Measurements from ENCODE around the gene MYOZ2.

MYOZ2 gene

DNA sequence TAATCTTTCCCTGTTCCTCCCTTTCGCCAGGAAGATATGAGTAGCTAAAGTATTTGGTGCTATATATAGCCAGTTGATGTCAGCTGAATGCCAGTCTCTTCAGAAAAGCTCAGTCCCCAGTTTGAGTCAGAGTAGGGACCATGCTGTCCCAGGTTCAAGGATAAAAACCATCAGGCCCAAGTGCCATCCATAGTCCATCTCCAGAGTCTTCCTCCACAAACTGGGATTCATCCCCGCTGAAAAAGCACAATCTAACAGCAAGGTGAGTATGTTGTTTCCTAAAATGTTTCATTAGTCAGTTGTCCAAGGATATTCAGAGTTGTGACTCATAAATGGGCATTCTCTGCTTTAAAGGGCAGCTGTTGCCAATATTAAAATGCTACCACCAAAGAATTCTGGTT, at the start of gene MYOZ2:
TSS of gene MYOZ2 (plus strand) at position 112 of the 401 bp plus-strand sequence. CDS start 694 bp downstream, outside the sequence.
- DNase-seq (ENCODE audit: low spot score): peak; percentile 18

DNA sequence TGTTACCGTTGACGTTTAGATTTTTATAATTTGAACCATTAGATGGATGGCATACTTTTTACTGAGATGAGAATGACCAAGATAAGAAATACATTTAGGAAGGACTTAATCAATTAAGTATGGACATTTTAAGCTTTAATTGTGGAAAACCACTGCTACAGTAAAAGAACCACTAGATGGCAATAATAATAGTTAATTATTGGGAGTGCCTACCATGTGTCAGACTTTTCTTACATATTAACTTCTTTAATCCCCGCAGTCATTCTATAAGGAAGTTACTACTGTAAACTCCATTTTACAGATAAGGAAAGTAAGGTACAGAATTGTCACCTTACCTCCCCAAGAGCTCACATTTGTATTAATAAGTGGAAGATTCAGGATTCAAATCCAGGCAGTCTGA, 48.5 kb upstream of the MYOZ2 start:
- no peak for DNase-seq (ENCODE audit: low spot score)

DNA sequence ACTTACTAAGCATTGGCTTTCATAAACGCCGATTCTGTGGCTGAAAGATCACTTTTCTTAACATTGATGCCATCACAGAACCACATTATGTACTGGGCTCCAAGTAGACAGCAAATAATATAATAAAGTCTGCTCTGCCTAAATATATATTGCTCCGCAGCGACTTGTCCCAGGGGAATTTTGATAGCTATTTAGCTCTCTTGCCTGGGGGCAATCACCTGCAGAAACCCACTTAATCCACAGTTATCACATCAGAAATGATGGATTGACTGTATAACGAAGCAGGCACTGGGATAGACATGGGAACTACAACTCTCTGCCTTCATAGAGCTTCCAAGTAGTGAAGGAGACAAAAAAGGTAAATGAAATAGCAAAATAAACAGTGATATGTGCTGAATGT, 48.0 kb upstream of the MYOZ2 start:
- DNase-seq (ENCODE audit: low spot score): no peak

DNA sequence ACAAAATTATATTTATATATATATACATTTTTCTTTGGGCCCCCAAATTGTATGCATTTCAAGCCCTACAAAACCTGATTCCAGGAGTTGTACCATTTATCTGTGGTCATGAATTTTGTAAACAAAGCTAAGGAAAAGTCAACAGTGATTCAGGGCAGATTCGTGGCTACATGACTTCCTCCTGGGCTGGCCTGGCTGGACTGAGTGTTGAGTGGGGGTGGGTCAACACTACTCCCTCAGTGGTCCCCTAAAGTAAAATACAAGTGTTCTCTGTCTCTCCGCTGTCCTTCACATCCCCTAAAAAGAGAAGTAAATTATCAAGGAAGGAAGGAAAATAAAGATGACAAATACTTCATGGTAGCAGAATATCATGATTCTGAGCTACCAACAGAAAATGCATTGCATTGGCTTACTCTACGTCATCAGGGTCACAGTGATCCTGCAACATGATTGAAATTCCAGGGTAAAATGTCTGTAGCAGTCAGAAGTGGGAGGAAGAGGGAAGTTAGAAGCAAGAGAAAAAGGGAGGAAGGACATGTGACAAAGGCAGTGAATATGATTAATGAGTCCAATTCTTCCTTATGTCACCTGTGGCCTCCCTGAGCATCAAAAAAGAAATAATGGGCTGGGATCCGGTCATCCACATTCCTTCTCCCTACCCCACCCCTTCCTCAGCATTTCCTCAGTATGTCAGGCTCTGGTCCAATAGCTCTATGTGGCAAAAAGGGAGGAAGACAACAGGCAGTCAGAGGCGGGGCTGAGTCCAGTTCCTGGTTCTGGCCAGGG, 42.4 kb upstream of the MYOZ2 start:
- DNase-seq (ENCODE audit: low spot score): no peak

DNA sequence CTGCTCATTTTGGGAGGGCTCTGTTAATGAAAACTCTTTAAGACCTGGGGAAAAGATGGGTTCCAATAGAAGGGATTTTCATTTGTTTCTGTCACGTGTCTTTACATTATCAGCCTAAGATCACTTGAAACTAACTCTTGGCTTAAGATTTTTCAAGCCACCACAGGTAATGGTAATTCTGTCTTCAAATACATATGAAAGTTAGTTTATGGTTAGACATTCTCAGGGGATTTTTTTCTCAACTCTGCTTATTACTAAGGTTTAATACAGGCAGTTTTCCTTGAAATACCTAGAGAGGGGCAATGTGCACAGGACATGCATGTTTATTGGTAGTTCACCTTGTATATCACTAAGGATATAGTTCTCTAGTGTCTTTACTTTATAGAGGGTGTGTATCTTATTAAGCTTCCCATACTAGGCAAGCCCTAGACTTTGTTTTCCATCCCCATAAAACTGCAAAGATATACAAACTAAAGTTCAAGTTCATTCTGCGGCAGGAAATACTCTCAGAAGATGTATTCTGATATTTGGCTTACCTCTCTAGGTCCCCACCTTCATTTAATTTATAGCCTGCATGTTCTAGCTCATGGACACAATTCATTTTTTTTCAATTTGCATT, 38.2 kb upstream of the MYOZ2 start:
- no peak for DNase-seq (ENCODE audit: low spot score)

DNA sequence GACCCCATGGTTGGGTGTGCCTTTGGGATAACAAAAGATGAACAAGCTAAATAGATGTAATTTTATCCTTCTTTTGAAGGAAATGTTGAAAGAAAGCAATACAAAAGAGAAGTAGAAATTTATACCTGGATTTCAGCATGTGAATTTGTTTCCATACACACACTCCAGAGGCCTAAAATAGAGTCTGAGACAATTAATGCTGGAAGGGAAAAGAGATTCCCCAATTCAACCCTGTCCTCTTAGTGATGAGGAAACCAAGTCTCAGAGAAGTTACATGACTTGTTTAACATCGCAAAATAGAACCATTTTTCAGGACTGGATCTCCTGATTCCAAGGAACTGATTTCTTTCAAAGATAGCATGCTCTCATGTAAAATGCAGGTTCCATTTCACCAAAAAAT, 37.3 kb upstream of the MYOZ2 start:
- no peak for DNase-seq (ENCODE audit: low spot score)

DNA sequence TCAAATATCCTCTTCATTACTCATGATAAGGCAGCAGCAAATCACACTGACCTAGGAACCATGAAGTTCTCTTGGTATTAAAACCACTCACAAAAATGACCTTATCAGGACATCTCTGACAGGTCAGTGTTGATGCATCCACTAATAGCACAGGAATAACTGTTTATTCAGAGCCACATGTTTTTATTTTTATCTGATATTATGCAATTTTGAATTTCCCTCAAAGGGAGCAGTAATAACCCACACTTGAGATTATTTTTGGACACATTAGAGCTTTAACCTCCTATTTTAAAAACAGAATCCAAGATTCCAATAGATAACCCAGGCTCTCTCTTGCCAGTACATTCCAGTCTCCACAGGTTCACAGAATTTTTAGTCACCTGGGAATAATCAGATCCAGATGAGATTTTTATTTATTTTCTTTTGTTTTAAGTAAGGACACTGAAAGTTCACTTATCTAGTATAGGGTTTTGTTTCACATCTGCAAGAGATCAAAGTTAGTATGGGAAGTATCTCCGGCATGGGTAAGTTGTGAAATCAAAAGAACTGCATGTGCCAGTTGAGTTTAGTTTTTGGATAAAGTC, 36.3 kb upstream of the MYOZ2 start:
- DNase-seq (ENCODE audit: low spot score): no peak

DNA sequence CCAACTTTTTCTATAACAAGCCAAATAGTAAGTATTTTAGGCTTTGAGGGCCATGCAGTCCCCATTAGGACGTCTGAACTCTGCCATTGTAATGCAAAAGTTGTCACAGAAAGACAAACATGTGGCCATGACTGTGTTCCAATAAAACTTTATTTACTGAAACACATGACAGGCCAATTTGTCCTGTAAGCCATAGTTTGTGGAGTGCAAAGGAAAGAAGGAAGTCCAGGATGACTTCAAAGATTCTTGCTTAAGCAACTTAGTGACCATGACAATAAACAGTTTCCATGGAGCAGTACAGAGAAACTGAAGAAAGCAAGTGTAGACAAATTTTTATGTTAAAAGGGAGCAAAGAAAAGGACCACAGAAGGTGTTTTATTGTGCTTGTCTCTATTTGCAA, 35.0 kb upstream of the MYOZ2 start:
- DNase-seq (ENCODE audit: low spot score): no peak

DNA sequence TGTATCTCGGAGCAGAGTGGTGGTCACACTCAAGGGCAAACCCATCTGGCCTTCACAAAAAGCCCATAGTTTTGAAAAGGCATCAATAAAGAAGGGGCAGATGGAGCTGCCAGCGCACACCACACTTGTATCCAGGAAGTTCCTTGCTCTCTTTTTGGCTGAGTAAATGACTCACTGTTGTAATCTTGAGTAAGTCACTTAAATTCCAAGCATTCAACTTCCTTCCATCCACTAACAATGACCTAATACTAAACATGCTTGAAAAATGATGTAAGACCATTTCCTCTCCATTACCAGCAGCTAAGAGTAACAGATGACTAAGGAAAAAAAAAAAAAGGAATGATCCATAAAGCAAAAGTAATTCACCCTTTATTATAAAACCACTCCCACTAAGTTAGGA, 32.4 kb upstream of the MYOZ2 start:
- DNase-seq (ENCODE audit: low spot score): peak; percentile 77

DNA sequence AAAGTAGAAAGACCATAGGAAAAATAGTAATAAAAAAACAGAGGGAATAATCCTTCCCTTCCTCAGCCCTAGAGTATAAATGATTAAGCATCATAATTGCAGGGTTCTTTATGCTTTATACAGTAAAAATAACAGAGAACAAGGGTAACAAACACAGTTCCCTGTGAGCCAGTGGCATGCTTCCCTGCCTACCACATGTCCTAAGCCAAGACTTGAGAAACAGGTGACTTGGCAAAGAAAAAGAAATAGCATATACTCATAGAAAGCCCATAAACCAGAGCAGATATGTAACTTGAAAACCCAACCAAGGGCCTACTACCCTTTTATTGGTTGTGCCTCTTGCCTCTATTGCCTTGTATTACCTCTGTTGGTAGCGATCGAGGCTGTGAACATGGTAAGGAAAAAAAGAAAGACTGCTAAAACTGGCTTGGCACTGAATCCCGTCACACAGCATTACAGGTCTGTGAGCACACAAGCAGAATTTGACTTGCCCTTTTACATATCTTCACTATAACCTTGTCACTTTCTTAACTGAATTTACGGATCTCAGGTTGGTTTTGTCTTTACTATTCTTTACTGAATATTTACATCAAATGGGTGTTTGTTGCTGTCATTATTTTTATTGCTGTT, 30.9 kb upstream of the MYOZ2 start:
- DNase-seq (ENCODE audit: low spot score): no peak

DNA sequence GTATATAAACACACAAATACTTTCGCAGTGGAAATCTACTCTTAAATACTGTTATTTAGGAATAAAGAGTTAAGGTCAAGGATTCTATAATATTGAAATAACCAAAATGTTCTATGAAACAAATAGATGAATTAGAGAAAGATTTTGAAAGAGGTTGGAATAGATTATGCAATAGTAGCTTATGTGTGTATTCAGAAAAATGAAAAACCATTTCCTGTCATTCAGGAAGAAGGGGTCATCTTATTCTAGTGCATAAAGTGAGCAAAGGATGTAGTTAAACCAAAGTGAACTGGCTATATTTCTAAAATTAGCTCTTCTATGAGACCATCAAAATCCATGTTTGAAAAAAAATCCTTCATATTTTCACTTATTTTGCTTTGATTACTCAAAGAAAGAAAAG, 30.0 kb upstream of the MYOZ2 start:
- DNase-seq (ENCODE audit: low spot score): no peak

DNA sequence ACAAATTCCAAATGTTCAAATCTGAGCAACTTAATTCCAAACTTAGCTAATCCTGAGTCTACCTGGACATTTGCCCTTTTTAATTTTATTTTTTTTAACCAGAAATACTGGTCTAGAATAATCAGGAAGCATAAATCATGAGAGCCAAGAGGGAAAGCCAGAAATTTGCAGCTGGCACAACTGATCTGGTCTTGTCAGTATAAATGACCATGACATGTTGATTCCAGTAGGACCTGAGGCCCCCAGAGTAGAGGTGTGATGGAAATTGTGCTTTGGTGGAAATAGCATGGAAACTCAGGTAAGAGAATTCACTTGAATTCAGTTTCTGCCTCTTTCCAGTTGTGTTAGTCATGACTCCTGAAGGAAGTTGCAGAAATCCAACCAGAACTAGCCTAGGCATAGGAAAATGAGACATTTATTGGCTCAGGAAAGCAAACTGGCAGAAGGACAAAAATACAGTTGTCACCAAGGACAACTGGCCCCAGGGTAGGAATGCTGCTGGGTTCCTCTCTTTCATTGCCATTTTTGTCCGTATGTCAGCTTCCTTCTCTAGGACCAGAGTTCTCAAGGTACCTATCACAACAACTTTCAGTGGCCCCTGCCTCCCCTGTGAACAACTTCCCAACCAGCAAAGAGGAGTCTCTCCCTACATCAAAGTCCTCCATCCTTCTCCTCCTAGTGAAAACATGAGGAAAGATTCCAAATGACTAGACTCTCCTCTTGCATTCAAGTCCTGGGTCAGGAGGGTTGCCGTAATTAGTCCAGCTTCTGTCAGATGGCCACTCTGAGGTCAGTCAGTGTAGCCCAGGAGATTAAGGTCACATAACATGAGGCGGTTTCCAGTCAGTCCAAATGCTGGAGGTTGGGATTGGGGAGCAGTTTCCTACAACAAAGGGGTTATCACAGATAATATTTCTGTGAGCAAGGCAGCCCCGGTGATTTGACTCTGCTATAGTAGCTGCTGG, 29.3 kb upstream of the MYOZ2 start:
- no peak for DNase-seq (ENCODE audit: low spot score)

DNA sequence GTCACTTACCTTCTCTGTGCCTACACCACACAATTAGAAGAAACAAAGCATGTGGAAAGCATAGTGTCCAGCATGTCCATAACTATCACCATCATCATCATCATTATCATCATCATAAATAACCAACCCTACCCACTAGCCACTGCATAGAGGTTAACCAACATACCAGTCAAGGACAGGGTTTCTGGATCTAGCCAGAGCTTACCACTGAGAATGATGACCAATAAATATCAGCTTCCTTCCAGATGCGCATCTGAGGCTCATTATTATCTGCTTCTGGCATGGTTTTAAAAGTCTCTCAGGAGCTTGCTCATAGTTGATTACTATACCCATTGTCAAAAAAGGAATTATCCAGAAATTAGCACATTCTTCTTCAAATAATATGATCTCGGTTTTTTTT, 25.5 kb upstream of the MYOZ2 start:
- DNase-seq (ENCODE audit: low spot score): no peak

DNA sequence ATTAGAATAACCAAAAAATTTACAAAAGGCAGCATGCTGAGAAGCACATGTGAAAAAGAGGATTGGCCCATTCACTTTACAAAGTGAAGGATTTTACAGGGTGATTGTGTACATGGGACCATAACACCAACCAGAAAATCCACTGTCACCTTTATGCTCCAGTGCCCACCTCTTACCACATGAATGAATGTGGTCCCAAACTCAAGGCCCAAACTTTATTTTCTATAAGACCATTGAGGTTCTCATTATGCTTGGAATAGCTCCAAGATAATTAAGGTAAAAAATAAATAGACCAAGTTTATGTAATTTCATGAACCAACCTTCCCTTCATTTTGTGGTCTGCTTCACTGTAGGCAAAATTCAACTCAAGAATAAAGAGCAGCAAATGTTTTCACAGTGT, 24.3 kb upstream of the MYOZ2 start:
- DNase-seq (ENCODE audit: low spot score): no peak

DNA sequence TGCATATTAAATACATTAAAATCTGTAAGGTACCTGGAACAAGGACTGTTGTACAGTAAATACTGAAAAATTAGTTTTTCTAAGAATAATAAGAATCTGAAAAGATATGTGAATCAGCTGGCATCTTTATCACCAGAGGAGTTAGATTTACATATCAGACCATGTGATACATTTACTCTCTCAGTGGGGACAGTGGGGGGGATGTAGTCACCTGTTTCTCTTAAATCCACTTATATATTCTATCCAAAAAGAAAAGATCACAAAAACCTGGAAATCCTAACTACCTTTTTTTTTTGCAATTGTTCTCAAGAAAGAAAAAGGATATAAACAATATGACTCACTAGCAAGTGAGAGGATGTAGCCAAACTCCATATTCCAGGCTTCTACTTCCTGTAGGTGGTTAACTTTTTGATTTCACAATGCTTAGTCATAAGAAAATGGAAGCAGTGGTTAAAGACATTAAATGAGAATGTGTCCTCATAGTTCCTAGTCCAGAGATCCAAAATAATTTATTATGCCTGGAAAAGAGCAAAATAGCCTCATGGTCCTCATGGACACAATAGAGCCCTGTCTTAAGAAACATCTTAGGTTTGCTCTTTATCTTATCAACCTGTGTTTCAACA, 22.5 kb upstream of the MYOZ2 start:
- DNase-seq (ENCODE audit: low spot score): peak; percentile 53

DNA sequence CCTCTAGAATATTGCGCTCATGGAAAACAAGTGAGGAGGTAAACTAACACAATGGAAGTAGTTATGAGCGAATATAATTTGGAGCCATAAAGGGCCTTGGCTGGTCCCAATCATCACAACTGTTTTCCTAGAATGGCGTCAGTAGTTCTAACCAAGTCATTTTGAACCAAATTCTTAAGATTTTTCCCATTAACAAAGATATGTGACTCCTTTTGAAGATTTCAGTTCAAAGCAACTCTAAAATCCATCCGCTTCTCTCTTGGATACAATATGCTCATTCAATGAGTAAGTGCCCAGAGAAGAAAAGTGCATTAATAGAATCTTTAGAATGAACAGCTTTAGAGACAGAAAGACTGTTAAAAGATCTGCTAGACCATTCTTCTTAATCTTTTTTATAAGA, 19.6 kb upstream of the MYOZ2 start:
- no peak for DNase-seq (ENCODE audit: low spot score)

DNA sequence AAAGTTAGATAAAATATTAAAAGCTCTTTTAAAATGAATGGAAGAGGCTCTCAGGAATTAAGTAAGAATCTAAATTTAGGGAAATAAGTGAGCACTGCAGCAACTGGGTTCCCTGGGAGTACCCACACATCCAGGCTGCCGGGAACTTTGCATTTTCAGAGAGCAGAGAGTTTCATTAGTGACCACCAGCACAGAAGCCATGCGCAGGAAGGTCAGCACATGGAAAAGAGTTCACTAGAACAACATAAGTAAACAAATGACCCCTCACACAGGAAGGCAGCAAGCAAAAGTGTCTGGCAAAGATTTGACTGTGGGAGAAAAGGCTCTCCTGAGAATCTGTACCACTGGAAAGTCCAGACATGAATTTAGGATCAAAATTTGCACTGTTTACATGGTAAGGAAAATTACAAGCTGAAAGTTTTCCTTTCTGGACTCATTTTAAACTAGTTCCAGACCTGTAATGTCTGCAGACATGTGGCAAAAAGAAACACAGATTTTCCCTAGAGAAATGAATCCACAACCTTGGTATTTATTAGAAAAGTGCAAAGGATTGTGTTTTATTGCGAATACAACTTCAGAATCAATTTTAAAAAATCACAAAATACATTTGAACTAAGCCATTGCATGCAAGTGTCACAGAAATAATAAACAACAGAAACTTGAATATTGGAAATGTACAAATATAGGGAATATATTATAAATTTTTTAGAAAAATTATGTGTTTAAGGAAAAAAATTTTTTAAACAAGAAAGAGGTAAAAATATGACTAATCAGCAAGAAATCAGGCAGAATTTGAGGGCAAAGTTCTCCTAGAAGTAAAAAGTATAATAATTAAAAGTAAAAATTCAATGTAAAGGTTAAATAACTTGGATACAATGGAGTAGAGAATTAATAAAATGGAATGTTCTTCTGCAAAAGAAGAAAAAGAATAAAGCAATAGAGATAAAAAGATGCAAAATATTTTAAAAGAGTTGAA, 18.4 kb upstream of the MYOZ2 start:
- DNase-seq (ENCODE audit: low spot score): no peak

DNA sequence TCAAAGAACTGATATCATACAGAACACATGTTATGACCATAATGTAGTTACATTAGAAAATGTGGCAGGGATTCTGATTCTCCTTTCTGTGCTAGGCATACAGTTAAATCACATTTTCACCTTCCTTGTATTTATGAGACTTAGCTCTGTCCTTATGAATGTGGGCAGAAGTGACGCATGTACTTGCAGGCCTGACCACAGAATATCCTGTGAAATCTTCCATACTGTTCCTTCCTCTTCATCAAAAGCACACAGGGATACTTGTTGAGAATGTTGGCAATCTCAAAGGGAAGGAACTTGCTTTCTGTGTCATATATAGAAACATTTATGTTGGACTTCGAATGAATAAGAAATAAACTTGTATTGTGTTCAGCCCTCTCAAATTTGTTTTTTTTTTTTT, 17.2 kb upstream of the MYOZ2 start:
- no peak for DNase-seq (ENCODE audit: low spot score)

DNA sequence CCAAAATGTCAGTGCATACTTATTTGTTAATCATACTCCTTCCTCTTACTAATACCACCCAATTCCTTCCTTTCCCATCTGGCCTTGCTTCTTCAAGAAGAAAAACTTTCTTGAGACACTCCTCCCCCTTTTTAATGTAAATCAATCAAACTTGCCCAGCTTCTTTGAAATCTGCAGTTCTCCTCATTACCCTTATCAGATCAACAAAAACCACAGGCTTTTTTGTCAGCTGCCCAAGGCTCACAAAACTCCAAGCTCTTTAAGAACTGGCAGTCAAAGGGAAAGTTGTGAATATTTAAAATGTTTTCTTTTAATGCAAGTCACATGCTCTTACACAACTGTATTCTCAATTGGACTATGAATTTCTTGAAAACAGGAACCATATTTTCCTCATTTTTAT, 11.3 kb upstream of the MYOZ2 start:
- no peak for DNase-seq (ENCODE audit: low spot score)

DNA sequence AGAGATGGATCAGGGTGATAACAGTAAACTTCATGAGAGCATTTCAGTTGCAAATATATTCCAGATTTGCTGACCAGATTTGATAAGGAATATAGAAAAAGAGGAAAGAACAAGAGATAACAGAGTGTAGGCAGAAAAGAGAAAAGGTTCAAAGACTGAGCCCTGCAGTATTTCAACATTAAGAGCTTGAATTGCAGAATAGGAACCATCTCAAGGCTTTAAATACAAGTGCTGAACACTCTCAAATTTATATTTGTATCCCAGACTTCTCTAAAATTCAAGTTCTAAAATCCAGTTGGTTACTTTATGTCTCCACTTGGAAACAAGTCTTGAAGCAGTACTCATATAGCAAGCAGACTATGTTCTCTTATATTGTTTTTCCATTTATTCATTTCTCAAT, 9.7 kb upstream of the MYOZ2 start:
- no peak for DNase-seq (ENCODE audit: low spot score)
